Breast epithelium (tissue), 4 donors: ENCODE data around the gene KIR2DL3. TPM values are rescaled to one million over a fixed set of nuclear protein-coding genes. Genes with fewer than 3 reads are reported as not detected.

Experiments used
- DNase-seq, 2 donors: peaks; one replicate each; pipeline ENCODE4 v3.0.0-alpha.2; 2019; ENCODE audit warnings: low spot score in 2 of 2
- H3K27ac ChIP-seq, 2 donors: fragments of 200-600 bp; sonication (generic) in 1 of 2; one replicate each; pipeline ENCODE4 v1.5.1; 2016 to 2019; ENCODE audit warnings: mild to moderate bottlenecking in 1 of 2
- H3K27me3 ChIP-seq, 2 donors: fragments of 200-600 bp; sonication (generic) in 1 of 2; one replicate each; pipeline versions ENCODE4 v1.5.1 to v1.6.0; 2017 to 2019; ENCODE audit warnings: control low read depth in 1 of 2, mild to moderate bottlenecking in 1 of 2
- H3K36me3 ChIP-seq: fragments of 200-600 bp; one replicate; pipeline ENCODE4 v1.5.1; 2019
- H3K4me1 ChIP-seq, 2 donors: fragments of 200-600 bp; sonication (generic); one replicate each; pipeline ENCODE4 v1.5.1; 2016 to 2019; ENCODE audit warnings: control low read depth in 1 of 2
- H3K4me3 ChIP-seq, 3 donors: fragments of 200-600 bp; sonication (generic); 1 replicate in 2 of 3; 2 replicates in 1 of 3; pipeline ENCODE4 v1.5.1; 2016 to 2019; ENCODE audit warnings: mild to moderate bottlenecking in 3 of 3, moderate library complexity in 2 of 3
- H3K9me3 ChIP-seq, 2 donors: fragments of 200-600 bp; sonication (generic) in 1 of 2; one replicate each; pipeline ENCODE4 v1.5.1; 2016 to 2019; ENCODE audit warnings: control low read depth in 1 of 2
- CTCF ChIP-seq, 3 donors: fragments of 450-650 bp; IDR thresholded peaks; one replicate each; pipeline ENCODE4 v1.5.1; 2016 to 2017; ENCODE audit warnings: antibody characterized with exemption in 3 of 3, mild to moderate bottlenecking in 3 of 3, moderate library complexity in 3 of 3
- POLR2A ChIP-seq: fragments of 450-650 bp; IDR thresholded peaks from one replicate; pipeline ENCODE4 v1.6.1; 2016; ENCODE audit warnings: antibody characterized with exemption, mild to moderate bottlenecking, moderate library complexity
- POLR2AphosphoS5 ChIP-seq, 3 donors: sonication (generic); formaldehyde crosslinking; IDR thresholded peaks; one replicate each; pipeline ENCODE4 v1.6.1; 2017; ENCODE audit warnings: antibody characterized with exemption in 3 of 3
- intact Hi-C: fragments of 100-400 bp; cut with DNase I; formaldehyde crosslinking; loops from one replicate; pipeline ENCODE4 v1.15.1; 2023; ENCODE audit warnings: low total_unique reads
- total RNA-seq, 3 donors: library from RNA; depleted of rRNA; stranded (reverse); fragments of >200 nt; gene quantifications; one replicate each; pipeline ENCODE4 v1.1.0, GENCODE V29; 2016

KIR2DL3 gene
- total RNA-seq, 3 donors from 2014 or later: not detected

GRCh38 chr19:54790711-54791110 is 52.4 kb downstream of the KIR2DL3 start:
- Histone ChIP-seq H3K9me3 (no peaks in the 10 kb centered on the region), H3K4me1 (no peaks in the 10 kb centered on the region), H3K36me3 (no peaks in the 10 kb centered on the region), H3K4me3 (no peak overlapping the region), H3K27ac (no peak overlapping the region), H3K27me3 (peaks cover 0 to 8% of the 10 kb centered on the region in 2 donors)
- DNase-seq: no peak
- TF ChIP-seq POLR2A (no peak), CTCF (IDR thresholded peaks at IDR 0.05) (no peak), POLR2AphosphoS5 (IDR thresholded peaks at IDR 0.05) (no peak)
- intact Hi-C loops: no loop called here

- Histone ChIP-seq H3K27ac (no peak overlapping the region), H3K36me3 (no peaks in the 10 kb centered on the region), H3K9me3 (no peaks in the 10 kb centered on the region), H3K27me3 (peaks cover 0 to 15% of the 10 kb centered on the region in 2 donors), H3K4me3 (no peak overlapping the region), H3K4me1 (no peaks in the 10 kb centered on the region)
- intact Hi-C loops: no loop called here
- no peak for DNase-seq
- TF ChIP-seq POLR2AphosphoS5 (IDR thresholded peaks at IDR 0.05): no peak
- TF ChIP-seq POLR2A: no peak
- TF ChIP-seq CTCF (IDR thresholded peaks at IDR 0.05): no peak
These were observed 53.2 kb downstream of the KIR2DL3 start for GRCh38 chr19:54791476-54791875.

GRCh38 chr19:54792814-54793213 is 54.5 kb downstream of the KIR2DL3 start:
- H3K27ac ChIP-seq: no peak overlapping the region
- intact Hi-C loops: no loop called here
- no peak for DNase-seq
- no peaks in the 10 kb centered on the region for H3K36me3 ChIP-seq
- TF ChIP-seq POLR2A (no peak), CTCF (IDR thresholded peaks at IDR 0.05) (no peak)
- no peaks in the 10 kb centered on the region for H3K4me1 ChIP-seq
- peak overlapping the region; percentile 23 to 46 (median 24) for H3K4me3 ChIP-seq
- peaks cover 0 to 14% of the 10 kb centered on the region in 2 donors for H3K27me3 ChIP-seq
- no peaks in the 10 kb centered on the region for H3K9me3 ChIP-seq

GRCh38 chr19:54795758-54796157 is 57.4 kb downstream of the KIR2DL3 start:
- H3K27me3 ChIP-seq: peaks cover 0 to 14% of the 10 kb centered on the region in 2 donors
- no peak overlapping the region for H3K27ac ChIP-seq
- intact Hi-C loops: no loop called here
- H3K36me3 ChIP-seq: no peaks in the 10 kb centered on the region
- no peak for TF ChIP-seq POLR2A
- no peak for TF ChIP-seq POLR2AphosphoS5 (IDR thresholded peaks at IDR 0.05)
- no peak for TF ChIP-seq CTCF (IDR thresholded peaks at IDR 0.05)
- H3K9me3 ChIP-seq: peaks cover 0 to 4% of the 10 kb centered on the region in 2 donors
- H3K4me3 ChIP-seq: no peak overlapping the region
- H3K4me1 ChIP-seq: no peaks in the 10 kb centered on the region
- no peak for DNase-seq

Other genes starting within 250 kb of the KIR2DL3 start
- gene LAIR2, start 235.7 kb upstream of the KIR2DL3 start, total RNA-seq: not detected
- 1 to 10 TPM in 2 of 3 donors, under 1 TPM in 1; 0.66 to 6.9 (median 4.2) TPM for gene LILRA2, start 164.7 kb upstream of the KIR2DL3 start, total RNA-seq
- gene LILRA1, start 144.9 kb upstream of the KIR2DL3 start, total RNA-seq: 1 to 10 TPM in 1 of 3 donors, under 1 TPM in 2; 0.44 to 1.8 (median 0.66) TPM
- 1 to 10 TPM; 1.6 to 2.6 (median 2.3) TPM for gene LILRB1, start 108.0 kb upstream of the KIR2DL3 start, total RNA-seq
- gene LILRB4, start 75.5 kb upstream of the KIR2DL3 start, total RNA-seq: 10 to 100 TPM in 2 of 3 donors, 1 to 10 TPM in 1; 1.3 to 17.6 (median 10.1) TPM
- not detected for gene KIR3DL3, start 14.1 kb upstream of the KIR2DL3 start, total RNA-seq
- gene KIR2DL1, start 31.3 kb downstream of the KIR2DL3 start, total RNA-seq: not detected
- under 1 TPM in 1 of 3 donors, not detected in 2; 0.32 TPM for gene KIR2DL4, start 65.1 kb downstream of the KIR2DL3 start, total RNA-seq
- gene KIR3DL1, start 78.0 kb downstream of the KIR2DL3 start, total RNA-seq: under 1 TPM in 1 of 3 donors, not detected in 2; 0.59 TPM
- gene KIR2DS4, start 94.2 kb downstream of the KIR2DL3 start, total RNA-seq: not detected
- gene KIR3DL2, start 111.9 kb downstream of the KIR2DL3 start, total RNA-seq: not detected
- gene FCAR, start 135.7 kb downstream of the KIR2DL3 start, total RNA-seq: 1 to 10 TPM in 2 of 3 donors, under 1 TPM in 1; 0.66 to 2.4 (median 1.3) TPM
- gene NCR1, start 167.6 kb downstream of the KIR2DL3 start, total RNA-seq: under 1 TPM in 1 of 3 donors, not detected in 2; 0.33 TPM
- gene NLRP7, start 209.0 kb downstream of the KIR2DL3 start, total RNA-seq: not detected
- gene NLRP2, start 227.9 kb downstream of the KIR2DL3 start, total RNA-seq: 1 to 10 TPM in 2 of 3 donors, not detected in 1; 4.3 to 8.5 TPM